GM19324 (cell line): ENCODE results near the gene ZMYM3.
"Not testable (repeated sequence)": the region's sequence is repeated elsewhere in the genome, so short reads cannot be mapped to it uniquely, and the experiment has no call there.

ENCODE experiments used
- ATAC-seq: cut with Tn5 transposase; IDR thresholded peaks from one replicate; pipeline ENCODE4 v1.9.1; 2021; ENCODE audit warnings: mild to moderate bottlenecking, moderate library complexity; ENCODE audit not compliant: unreplicated experiment, low FRiP score

The ZMYM3 gene

DNA sequence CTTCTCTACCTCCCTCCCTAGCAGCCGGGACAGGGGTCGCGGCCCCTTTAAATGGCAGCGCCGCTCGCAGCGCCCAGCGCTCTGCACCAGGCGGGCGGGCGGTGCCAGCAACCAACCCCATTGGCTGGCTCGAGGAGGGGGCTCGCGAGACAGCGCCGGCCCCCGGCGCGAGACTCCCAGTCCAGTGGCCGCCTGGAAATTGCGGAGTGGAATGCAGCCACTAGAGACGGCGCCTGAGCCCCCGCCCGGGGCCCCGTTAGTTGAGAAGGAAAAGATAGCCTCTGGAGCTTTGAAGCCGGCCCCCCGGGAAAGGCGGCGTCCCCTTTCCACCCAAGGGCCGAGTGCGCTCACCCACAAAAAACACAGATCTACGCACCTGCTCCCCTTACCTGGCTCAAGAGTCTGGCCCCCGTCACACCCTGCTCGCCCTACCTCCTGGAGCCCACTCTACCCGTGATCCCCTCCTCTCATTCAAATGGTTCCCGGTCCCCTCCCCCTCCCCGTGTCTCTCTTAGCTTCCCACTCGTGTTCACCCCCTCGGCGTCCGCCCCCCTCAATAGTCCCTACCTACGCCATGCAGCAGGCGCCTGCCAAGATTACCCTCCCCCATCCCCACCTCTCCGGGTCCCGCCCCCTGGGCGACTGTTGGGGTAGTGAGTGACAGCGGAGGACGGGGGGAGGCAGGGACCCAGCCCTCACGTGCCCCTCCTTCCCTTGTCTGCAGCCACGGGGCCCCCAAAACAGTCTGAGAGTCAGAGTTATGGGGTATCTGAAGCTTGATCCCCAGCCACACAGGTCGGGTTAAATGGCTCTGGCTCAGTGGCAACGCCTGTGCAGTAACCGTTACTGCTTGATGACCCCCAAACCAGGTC, at the start of gene ZMYM3:
TSS of gene ZMYM3 (minus strand) at position 49 of the 872 bp plus-strand sequence. CDS start 885 bp downstream, outside the sequence.
- ATAC-seq, result peak; percentile 85

DNA sequence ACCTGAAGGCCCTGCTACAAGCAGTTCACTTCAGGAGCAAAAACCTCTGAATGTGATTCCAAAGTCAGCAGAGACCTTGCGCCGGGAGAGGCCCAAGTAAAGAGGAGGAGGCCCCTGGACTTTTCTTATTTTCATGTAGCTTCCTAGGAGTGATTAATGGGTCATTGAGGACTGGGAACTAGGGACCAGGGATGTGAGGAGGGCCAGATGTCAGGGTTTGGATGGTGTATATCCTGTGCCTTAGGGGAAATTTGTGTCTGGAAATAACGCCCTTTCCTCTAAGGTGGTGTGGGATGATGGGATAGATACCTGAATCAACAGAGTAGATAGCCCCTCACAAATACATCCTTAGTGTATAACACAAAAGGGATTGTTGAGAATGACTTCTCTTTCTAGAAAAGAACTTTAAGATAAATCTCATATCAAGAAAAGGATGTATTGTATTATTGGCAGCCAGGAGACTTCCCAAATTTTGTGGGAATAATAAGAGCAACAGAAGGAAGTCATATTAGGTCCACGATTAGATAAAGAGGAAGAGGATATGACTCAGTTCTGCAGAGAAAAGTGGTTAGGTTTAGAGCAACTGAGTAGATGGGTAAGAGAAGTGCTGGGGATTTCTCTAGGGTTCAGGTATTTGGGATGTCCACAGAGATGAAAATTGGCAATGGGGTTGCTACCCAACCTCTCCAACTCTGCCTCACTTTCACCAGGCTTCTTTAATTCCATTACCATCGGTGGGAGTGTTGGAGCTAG, 48.7 kb upstream of the ZMYM3 start:
- no peak for ATAC-seq

DNA sequence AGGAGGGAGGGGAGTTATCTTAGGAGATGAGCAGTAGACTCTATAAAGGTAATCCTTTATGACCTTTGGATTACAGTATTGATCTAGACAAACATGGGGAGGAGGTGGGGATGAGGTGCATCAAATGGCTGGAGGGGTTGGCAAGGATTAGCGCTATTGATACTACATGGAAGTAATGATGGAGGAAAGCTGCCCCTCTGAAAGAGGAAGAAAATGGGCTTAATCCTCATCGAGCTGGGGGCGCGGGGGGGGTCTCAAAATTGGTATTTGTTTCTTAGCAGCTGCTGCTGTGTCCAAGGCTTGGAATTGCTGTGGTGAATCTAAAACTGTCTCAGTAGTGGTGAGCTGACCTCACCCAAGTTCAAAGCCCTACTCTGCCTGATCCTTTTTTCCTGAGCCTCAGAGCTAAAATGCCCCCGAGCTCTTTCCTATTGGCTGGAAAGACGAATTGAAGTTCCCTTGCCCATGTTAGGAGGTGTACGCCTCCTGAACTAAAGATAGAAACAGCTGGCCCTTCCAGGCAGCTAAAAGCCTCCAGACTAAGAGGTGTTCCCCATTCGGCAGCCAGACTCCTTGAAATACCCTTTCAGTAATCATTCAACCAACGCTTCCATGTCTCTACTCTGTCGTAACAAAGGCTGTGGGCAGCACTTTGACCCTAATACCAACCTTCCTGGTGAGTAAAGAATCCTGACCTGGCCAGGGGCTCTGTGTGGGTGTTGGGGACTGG, 47.4 kb upstream of the ZMYM3 start, which contains the start of gene ITGB1BP2:
TSS of gene ITGB1BP2 (plus strand) at position 556 of the 730 bp plus-strand sequence. CDS start at position 613, 57 bp downstream.
- no peak for ATAC-seq

DNA sequence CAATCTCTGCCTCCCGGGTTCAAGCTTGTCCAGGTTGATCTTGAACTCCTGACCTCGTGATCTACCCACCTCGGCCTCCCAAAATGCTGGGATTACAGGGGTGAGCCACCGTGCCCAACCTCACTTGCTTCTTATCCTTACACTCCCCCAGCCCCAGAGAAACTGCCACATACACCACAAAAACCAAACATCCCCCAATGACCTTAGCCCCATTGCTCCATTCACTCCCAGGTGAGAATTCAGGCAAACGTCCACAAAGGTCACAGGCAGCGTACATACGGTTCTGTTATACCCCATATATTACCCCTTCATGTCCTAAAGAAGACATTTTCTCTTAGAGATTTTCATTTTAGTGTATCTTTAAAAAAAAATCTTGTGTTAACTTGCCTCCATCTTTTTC, 46.6 kb upstream of the ZMYM3 start:
- not testable (repeated sequence) for ATAC-seq

DNA sequence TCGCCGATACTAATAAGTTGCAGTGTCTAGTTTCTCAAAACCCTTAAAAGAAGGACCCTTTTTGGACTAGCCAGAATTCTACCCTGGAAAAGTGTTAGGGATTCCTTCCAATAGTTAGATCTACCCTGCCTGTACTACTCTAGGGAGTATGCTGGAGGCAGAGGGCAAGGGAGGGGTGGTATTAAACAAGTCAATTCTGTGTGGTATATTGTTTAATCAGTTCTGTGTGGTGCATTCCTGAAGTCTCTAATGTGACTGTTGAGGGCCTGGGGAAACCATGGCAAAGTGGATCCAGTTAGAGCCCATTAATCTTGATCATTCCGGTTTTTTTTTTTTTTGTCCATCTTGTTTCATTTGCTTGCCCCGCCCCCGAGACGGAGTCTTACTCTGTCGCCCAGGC, 46.1 kb upstream of the ZMYM3 start:
- not testable (repeated sequence) for ATAC-seq

DNA sequence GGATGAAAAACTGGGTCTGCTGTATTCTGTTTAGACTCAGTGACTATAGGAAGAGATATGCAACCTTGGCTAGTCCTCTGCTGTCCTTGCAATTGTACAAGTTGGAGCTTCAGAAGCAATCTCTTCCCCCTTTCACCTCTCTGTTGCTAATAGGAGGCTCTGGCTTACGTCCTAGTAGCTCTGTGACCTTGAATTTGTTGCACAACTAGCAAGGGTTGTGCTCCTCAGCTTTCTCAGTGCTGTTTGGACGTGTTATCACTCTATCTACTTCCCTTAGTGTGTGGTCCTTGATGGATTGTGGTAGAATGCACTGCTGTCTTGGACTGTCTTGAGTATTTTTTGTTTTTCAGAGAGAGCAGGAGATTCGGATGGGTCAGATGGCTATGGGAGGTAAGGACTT, 44.2 kb upstream of the ZMYM3 start:
- no peak for ATAC-seq

DNA sequence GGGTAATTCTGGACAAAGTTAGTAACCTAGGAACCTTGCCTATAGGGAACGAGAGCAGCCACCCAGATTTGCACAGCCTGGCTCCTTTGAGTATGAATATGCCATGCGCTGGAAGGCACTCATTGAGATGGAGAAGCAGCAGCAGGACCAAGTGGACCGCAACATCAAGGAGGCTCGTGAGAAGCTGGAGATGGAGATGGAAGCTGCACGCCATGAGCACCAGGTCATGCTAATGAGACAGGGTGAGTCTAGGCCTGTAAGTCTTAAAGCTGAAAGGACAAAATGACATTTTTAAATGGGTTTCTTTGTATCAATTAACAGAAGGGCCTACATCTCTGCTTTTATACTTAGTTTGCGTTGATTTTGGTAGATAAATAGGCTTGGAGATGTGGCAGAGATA, 42.9 kb upstream of the ZMYM3 start:
- no peak for ATAC-seq

DNA sequence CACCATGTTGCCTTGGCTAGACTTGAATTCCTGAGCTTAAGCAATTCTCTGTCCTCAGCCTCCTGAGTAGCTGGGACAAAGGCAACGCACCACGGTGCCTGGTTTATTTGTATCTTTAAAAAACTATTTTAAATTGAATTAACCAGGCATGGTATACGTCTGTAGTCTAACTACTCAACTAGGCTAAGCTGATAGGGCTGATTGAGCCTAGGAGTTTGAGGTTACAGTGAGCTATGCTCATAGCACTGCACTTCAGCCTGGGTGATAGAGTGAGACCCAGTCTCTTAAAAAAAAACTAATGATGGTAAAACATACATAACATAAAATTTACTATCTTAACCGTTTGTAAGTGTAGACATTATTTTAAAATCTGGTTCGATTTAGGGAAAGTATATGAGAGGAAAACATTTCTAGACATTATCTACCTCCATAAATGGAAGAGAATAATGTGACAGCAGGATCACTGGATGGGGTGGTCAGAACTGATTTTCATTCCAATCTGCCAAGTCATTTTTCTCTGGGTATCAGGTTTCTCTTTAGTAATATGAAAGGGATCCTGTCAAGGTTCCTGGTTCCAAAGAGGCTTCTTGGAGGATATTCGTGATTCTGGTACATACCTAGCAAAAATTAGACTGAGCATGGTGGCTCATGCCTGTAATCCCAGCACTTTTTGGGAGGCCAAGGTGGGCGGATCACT, 38.9 kb upstream of the ZMYM3 start:
- no peak for ATAC-seq

DNA sequence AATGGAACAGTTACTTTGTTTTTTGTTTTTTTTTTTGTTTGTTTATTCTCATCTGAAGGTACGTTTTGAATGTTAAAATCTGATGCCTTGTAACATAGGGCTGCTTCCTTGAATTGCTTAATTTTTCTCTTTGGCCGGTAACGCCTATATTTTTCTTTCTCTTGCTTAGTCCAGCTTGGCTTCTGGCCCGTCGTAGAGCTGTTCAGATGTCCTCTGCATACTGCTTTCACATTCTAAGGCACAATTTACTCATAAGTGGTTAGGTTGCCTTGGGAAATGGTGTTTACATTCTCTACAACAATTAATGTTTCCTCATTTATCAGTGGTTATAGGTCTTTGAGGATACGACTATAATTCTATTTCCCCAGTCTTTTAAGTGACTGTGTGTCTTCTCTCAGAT, 37.4 kb upstream of the ZMYM3 start:
- no peak for ATAC-seq

DNA sequence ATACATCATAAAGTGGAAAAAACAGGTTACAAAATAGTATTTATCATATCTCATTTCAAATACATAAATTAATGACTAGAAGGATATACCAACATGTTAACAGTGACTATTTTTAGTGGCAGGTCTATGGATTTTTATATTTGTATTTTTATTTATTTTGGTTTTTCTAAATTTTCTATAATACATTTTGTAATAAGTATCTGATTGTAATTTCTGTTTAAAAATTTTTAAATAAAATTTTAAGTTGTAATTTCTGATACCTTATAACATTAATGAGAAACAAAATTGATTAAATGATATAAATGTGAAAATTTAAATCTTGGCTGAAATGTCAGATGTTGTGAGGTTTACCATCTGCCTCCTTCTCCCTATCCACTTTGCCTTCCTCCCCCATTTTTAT, 32.0 kb upstream of the ZMYM3 start:
- ATAC-seq, result no peak

DNA sequence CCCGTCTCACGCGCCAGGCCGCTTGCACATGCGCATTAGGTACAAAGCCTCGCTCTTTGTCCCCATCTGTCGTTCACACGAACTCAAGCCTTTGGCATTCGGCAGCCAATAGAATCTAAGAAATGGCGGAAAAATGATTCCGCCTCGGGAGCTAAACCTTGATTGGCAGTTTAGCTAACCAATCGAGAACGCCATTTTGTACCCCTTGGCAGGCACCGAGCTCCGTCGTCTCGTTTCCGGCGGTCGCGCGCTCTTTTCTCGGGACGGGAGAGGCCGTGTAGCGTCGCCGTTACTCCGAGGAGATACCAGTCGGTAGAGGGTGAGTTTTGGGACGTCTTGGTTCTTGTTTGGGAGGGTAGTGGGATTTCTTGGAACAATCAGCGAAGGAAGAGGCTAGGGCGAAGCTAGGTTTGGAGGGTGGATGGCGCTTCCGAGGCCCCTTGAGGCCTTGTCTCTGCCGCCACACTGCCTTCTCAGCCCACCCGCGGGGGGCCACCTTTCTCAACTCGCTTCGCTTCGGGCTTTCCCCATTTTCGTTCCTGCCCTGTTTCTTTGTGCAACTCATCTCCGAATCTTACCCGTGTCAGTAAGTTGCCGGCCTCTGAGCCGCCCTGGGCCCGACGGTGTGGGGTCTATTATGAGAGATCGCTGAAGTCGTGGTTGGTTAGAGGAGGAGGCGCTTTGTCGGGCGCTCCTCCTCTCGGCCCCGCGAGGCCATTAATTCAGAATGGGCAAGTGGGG, 29.6 kb upstream of the ZMYM3 start, which contains the start of gene NONO:
TSS of gene NONO (plus strand) at position 233 of the 741 bp plus-strand sequence. CDS start 7,003 bp downstream, outside the sequence.
- ATAC-seq, result peak; percentile 87

DNA sequence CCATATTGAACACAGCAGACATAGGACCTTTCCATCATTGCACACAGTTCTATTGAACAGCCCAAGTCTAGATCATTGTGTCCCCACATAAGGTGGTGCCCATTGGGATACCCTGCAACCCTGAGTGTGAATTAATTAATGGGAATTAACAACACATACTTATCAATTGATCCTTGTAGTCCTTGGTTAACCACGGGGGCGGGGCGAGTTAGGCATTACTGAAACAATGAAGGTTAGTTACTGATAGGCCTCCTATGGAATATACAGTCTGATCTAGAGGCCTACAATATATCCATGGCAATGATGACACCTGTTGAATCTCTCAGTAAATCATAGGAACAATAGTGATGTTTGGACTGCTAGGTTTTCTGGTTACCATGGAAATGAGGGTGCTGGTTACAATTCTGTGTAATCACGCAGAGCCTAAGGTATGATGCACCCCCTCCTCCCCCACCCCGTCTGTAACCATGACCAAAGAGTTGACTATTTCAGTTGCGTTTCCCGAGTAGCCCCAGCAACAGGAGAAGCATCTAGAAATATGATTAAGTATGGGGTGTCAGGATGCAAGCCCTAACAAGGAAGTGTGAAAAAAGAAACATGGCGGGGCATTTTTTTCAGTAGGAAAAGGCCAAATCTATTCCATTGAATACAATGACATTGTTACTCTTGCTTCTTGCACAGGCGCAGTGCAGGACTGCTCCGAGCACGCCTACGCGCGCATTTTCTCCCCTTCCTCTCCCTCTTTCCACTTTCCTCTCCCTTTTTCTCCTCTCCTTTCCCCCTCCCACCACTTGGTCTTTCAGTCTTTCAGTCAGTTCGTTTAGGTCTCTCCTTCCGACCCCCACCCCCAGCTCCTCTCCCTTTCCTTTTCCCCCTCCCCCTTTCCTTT, 28.8 kb upstream of the ZMYM3 start:
- ATAC-seq, result peak; percentile 35

DNA sequence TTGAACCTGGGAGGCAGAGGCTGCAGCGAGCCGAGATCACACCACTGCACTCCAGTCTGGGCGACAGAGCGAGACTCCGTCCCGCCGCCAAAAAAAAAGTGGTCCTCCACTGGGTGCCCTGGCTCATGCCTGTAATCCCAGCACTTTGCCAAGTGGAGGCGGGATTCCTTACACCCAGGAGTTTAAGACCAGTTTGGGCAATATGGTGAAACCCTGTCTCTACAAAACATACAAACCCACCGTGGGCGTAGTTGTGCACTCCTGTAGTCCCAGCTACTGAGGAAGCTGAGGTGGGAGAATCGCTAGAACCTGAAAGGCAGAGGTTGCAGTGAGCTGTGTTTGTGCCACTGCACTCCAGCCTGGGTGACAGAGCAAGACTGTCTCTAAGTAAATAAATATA, 27.4 kb upstream of the ZMYM3 start:
- ATAC-seq, result not testable (repeated sequence)

DNA sequence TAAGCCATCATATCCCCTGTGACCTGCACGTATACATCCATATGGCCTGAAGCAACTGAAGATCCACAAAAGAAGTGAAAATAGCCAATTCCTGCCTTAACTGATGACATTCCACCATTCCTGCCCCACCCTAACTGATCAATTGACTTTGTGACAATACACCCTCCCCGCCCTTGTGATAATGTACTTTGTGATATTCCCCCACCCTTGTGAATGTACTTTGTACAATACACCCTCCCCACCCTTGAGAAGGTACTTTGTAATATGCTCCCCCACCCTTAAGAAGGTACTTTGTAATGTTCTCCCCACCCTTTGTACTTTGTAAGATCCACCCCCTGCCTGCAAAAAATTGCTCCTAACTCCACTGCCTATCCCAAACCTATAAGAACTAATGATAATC, 18.4 kb upstream of the ZMYM3 start:
- not testable (repeated sequence) for ATAC-seq

DNA sequence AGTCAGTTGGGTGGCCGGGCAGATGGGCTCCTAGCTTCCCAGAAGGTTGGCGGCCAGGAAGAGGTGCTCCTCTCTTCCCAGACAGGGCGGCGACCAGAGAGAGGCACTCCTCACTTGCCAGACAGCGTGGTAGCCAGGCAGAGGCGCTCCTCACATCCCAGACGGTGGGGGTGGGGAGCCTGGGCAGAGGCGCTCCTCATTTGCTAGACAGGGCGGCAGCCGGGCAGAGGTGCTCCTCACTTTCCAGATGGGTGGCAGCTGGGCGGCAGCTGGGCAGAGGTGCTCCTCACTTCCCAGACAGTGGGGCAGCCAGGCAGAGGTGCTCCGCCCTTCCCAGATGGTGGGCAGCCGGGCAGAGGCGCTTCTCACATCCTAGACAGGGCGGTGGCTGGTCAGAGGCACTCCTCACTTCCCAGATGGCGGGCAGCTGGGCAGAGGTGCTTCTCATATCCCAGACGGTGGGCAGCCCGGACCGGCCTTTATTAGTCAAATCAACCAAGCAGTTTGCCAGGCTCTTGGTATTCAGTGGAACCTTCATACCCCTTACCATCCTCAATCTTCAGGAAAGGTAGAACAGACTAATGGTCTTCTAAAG, 16.0 kb upstream of the ZMYM3 start:
- no peak for ATAC-seq

DNA sequence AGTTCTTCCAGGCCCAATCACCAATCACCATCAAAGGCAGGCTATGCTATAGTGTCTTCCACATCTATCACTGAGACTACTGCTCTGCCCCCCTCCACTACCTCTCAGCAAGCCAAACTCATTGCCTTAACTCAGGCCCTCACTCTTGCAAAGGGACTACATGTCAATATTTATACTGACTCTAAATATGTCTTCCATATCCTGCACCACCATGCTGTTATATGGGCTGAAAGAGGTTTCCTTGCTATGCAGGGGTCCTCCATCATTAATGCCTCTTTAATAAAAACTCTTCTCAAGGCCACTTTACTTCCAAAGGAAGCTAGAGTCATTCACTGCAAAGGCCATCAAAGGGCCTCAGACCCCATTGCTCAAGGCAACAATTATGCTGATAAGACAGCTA, 14.7 kb upstream of the ZMYM3 start:
- ATAC-seq, result not testable (repeated sequence)

DNA sequence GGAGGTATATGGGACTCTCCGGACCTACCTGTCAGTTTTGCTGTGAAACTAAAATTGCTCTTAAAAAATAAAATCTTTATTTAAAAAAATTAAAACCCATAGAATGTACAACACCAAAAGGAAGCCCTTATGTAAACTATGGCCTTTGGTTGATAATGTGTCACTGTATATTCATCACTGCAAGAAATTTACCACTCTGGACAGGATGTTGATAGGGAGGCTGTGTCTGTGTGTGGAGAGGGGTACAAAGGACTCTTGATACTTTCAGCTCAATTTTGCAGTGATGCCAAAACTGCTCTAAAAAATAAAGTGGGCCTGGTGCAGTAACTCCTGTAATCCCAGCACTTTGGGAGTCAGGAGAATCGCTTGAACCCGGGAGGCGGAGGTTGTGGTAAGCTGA, 2.9 kb upstream of the ZMYM3 start:
- ATAC-seq, result no peak

DNA sequence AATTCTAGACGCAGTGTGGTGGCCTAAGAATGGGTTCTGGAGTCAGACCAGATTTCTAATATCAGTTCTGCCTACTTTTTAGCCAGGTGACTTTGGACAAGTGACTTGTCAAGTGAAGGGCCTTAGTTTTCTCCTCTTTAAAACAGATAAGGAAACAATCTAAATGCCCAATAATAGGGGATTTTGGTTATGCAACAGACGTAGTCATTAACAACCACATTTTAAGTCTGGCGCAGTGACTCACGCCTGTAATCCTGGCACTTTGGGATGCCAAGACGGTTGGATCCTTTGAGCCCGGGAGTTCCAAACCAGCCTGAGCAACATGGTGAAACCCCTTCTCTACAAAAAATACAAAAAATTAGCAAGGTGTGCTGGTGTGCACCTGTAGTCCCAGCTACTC, 2.1 kb upstream of the ZMYM3 start:
- no peak for ATAC-seq
